ENCODE results near the gene NKTR. TPM values are rescaled to one million over a fixed set of nuclear protein-coding genes. Genes with fewer than 3 reads are reported as not detected.
A peak's percentile ranks its signal among the peaks of the same experiment; 100 is the strongest.
"Not testable (repeated sequence)": the region's sequence is repeated elsewhere in the genome, so short reads cannot be mapped to it uniquely, and the experiment has no call there.

The NKTR gene
- total RNA-seq, 4 donors from 2014 or later, result 18.0 to 112 (median 50.7) TPM

DNA sequence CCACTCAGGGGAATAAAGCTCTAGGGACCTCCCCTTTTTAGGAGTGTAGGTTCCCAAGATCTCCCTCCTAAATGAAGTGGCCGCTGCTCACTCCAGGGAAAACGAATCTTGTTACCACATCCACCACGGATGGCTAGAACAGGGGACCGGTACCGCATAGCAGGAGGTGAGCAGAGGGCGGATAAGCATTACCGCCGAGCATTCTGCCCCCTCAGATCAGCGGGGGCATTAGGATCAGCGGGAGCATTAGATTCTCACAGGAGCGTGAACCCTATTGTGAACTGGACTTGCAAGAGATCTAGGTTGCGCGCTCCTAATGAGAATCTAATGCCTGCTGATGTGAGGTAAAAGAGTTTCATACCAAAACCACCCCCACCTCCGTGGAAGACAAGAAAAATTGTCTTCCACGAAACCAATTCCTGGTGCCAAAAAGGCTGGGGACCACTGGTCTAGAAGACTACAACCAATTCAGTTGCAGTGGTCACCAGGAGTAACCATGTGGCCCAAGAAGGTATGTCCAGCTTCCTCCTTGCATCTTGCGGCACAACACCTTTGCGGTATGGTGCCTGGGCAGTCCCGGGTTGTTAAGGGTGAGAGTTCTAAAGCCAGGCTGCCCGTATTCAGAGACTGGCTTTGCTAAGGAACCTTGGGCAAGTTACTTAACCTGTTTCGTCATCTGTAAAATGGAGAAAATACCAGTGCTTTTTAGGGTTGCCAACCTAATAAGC is 10.9 kb upstream of the NKTR start:
- Histone ChIP-seq H3K9me3 (no peaks in the 10 kb centered on the region), H3K4me3 (peak overlapping the region; percentile 62 to 89 (median 75)), H3K4me1 (peaks cover 13 to 39% (median 20%) of the 10 kb centered on the region in 3 donors), H3K36me3 (peaks cover 0 to 16% (median 0%) of the 10 kb centered on the region in 3 donors), H3K27ac (peak overlapping the region; percentile 89 to 96 (median 94)), H3K27me3 (no peaks in the 10 kb centered on the region)
- no peak for DNase-seq
- intact Hi-C loops (cut with DNase I), result loop anchor here (10.0 kb wide), 1 partner anchor 155 kb away; no protein-coding TSS in a partner anchor
- TF ChIP-seq POLR2A (IDR thresholded peaks at IDR 0.05), result no peak
- TF ChIP-seq, protein P1, sequence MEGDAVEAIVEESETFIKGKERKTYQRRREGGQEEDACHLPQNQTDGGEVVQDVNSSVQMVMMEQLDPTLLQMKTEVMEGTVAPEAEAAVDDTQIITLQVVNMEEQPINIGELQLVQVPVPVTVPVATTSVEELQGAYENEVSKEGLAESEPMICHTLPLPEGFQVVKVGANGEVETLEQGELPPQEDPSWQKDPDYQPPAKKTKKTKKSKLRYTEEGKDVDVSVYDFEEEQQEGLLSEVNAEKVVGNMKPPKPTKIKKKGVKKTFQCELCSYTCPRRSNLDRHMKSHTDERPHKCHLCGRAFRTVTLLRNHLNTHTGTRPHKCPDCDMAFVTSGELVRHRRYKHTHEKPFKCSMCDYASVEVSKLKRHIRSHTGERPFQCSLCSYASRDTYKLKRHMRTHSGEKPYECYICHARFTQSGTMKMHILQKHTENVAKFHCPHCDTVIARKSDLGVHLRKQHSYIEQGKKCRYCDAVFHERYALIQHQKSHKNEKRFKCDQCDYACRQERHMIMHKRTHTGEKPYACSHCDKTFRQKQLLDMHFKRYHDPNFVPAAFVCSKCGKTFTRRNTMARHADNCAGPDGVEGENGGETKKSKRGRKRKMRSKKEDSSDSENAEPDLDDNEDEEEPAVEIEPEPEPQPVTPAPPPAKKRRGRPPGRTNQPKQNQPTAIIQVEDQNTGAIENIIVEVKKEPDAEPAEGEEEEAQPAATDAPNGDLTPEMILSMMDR (IDR thresholded peaks at IDR 0.05), result no peak
- WGBS, 2 donors, result 84 to 86% methylated on average over 12 to 20 of the region's 20 CpGs

DNA sequence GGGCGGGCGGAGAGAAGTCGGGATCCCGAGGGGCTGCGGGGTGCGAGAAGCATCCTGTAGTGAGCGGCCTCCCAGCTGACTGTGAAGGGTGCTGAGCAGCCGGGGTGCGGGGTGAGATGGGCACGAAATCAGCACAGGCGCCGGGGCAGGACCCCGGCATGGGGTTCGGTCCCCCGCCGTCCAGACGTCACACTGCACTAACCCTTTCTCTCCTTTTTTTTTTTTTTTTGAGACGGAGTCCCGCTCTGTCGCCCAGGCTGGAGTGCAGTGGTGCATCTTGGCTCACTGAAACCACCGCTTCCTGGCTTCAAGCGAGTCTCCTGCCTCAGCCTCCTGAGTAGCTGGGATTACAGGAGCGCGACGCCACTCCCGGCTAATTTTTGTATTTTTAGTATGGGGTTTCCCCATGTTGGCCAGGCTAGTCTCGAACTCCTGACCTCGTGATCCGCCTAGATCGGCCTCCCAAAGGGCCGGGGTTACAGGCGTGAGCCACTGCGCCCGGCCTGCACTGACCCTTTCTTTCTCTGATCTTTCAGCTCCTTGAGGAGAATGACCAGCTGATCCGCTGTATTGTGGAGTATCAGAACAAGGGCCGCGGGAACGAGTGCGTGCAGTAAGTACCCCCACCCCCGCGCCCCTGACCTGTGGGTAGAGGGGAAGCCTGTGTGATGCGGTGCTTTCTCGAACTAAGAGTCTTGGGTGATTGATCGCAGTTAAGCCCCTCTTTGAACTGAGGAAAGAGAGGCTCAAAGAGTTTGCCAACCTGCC is 9.3 kb upstream of the NKTR start:
- intact Hi-C loops (cut with DNase I), result no loop called here
- peak overlapping the region; percentile 89 to 96 (median 94) for H3K27ac ChIP-seq
- 2 to 5% methylated on average over 17 to 36 of the region's 44 CpGs for WGBS, 2 donors
- peak overlapping the region; percentile 62 to 89 (median 75) for H3K4me3 ChIP-seq
- H3K4me1 ChIP-seq, result peaks cover 13 to 39% (median 20%) of the 10 kb centered on the region in 3 donors
- H3K9me3 ChIP-seq, result no peaks in the 10 kb centered on the region
- no peak for TF ChIP-seq POLR2A (IDR thresholded peaks at IDR 0.05)
- TF ChIP-seq, protein P1 (IDR thresholded peaks at IDR 0.05), result no peak
- peaks cover 0 to 31% (median 0%) of the 10 kb centered on the region in 3 donors for H3K36me3 ChIP-seq
- no peaks in the 10 kb centered on the region for H3K27me3 ChIP-seq
- no peak for DNase-seq

DNA sequence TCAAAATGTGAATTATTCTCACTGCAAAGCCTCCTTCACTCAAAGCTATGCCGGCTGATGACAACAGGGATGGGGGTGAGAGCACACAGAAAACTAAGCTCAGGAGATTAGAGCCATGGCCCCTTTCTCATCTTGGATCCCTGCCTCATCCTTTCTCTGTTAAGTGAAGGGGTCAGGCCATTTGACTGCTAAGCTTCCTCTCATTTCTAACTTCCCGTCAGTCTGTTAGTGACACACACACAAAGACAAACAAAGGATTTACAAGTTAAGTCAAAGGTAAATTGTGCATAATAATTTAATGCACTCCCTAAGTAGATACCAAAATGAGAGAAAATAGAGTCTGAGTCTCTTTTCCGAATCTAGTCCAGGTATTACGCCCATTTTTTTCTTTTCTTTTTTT is 8.7 kb upstream of the NKTR start:
- DNase-seq, result no peak
- intact Hi-C loops (cut with DNase I), result no loop called here

DNA sequence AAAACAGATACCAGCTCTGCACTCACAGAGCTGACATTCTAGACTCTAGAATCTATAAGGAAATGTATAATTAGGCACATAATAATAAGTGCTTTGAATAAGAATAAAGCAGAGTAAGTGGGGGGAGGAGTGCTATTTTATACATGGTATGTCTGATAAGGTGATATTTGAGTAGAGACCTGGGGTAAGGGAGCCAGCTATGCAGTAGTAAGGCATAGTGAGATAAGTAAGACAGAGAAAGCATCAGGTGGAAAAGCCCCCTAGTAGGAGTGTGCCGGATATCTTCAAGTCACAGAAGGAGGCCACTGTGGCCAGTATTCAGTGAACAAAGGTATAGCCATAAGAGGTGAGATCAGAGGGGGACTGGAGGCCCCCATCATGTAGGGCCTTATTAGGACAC is 6.9 kb upstream of the NKTR start:
- H3K4me3 ChIP-seq, result no peak overlapping the region
- WGBS, 2 donors, result 85 to 100% methylated on average over 1 of the region's 1 CpG
- no peaks in the 10 kb centered on the region for H3K9me3 ChIP-seq
- no peak for TF ChIP-seq POLR2A (IDR thresholded peaks at IDR 0.05)
- TF ChIP-seq, protein P1 (IDR thresholded peaks at IDR 0.05), result no peak
- intact Hi-C loops (cut with DNase I), result no loop called here
- no peak overlapping the region for H3K27ac ChIP-seq
- no peak for DNase-seq
- H3K36me3 ChIP-seq, result peaks cover 0 to 37% (median 0%) of the 10 kb centered on the region in 3 donors
- no peaks in the 10 kb centered on the region for H3K27me3 ChIP-seq
- H3K4me1 ChIP-seq, result peaks cover 13 to 37% (median 20%) of the 10 kb centered on the region in 3 donors

More for the DNA sequence above, 8.7 kb upstream of the NKTR start:
- H3K4me3 ChIP-seq, result peak overlapping the region in 3 of 4 donors; percentile 67 to 89 (median 83)
- no peaks in the 10 kb centered on the region for H3K9me3 ChIP-seq
- peak overlapping the region; percentile 89 to 96 (median 94) for H3K27ac ChIP-seq
- peaks cover 13 to 39% (median 20%) of the 10 kb centered on the region in 3 donors for H3K4me1 ChIP-seq
- 39 to 53% methylated on average over 4 of the region's 4 CpGs for WGBS, 2 donors
- H3K36me3 ChIP-seq, result peaks cover 0 to 37% (median 0%) of the 10 kb centered on the region in 3 donors
- no peak for TF ChIP-seq POLR2A (IDR thresholded peaks at IDR 0.05)
- TF ChIP-seq, protein P1 (IDR thresholded peaks at IDR 0.05), result no peak
- H3K27me3 ChIP-seq, result no peaks in the 10 kb centered on the region

DNA sequence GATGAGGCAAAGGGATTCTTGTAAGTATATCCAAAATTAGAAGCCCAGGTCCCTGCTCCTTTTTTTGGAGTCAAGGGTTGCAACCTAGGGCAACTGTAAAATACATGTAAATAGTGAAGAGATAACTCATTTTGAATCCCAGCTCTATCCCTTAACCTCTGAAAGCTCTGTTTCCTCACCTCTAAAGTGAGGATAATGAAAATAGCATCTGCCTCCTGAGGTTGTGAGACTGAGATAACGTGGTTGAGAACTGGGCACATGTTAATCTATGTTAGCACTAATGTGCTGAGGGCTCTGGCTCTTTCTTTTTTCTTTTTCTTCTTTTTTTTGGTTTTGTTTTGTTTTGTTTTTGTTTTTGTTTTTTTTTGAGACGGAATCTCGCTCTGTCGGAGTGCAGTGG is 4.8 kb upstream of the NKTR start:
- Histone ChIP-seq H3K4me3 (no peak overlapping the region), H3K9me3 (no peaks in the 10 kb centered on the region), H3K36me3 (peaks cover 0 to 37% (median 0%) of the 10 kb centered on the region in 3 donors), H3K27me3 (no peaks in the 10 kb centered on the region), H3K4me1 (peaks cover 13 to 38% (median 15%) of the 10 kb centered on the region in 3 donors), H3K27ac (no peak overlapping the region)
- DNase-seq, result no peak
- intact Hi-C loops (cut with DNase I), result no loop called here
- WGBS, 2 donors, result 82 to 90% methylated on average over 4 of the region's 4 CpGs
- TF ChIP-seq, protein P1 (IDR thresholded peaks at IDR 0.05), result no peak
- TF ChIP-seq POLR2A (IDR thresholded peaks at IDR 0.05), result no peak

DNA sequence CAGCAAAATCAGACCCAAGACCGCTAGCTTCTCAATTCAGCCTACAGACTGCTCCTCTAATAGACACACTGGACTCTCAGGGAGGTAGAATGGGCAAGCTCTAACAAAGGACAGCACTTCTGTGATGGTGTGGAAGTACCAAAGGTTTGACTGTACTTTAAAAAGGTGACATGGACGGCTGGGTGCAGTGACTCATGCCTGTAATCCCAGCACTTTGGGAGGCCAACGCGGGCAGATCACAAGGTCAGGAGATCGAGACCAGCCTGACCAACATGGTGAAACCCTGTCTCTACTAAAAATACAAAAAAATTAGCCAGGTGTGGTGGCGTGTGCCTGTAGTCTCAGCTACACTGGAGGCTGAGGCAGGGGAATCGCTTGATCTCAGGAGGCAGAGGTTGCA is 3.4 kb upstream of the NKTR start:
- H3K9me3 ChIP-seq; intact Hi-C loops (cut with DNase I); H3K4me3 ChIP-seq; H3K27ac ChIP-seq; DNase-seq; H3K27me3 ChIP-seq: not testable (repeated sequence)
- WGBS, 2 donors, result 94 to 97% methylated on average over 6 to 7 of the region's 7 CpGs
- Histone ChIP-seq H3K4me1 (peaks cover 4 to 37% (median 13%) of the 10 kb centered on the region in 3 donors), H3K36me3 (peaks cover 0 to 37% (median 0%) of the 10 kb centered on the region in 3 donors)

Measured in esophagus squamous epithelium (tissue), 5 donors.